Astrocyte of the cerebellum (primary cell): Measurements from ENCODE around the gene CHCHD6.

Experiments
- DNase-seq: peaks from one replicate; pipeline ENCODE4 v3.0.0-alpha.2; 2011; ENCODE audit warnings: low read depth
- H3K4me3 ChIP-seq: 2 replicates; pipeline ENCODE4 v1.5.1; 2011; ENCODE audit warnings: mild to moderate bottlenecking, low read depth, low read length, moderate library complexity
- CTCF ChIP-seq: IDR thresholded peaks from 2 replicates; pipeline ENCODE4 v1.5.1; 2012; ENCODE audit warnings: low read length, low read depth, moderate library complexity, mild to moderate bottlenecking; ENCODE audit errors: missing control alignments
- in situ Hi-C: cut with HindIII; loops from 2 replicates; pipeline ENCODE4 v1.10.0; 2017; ENCODE audit warnings: low sequenced_read_pairs

Gene CHCHD6

GRCh38 chr3:126895178-126896066, 191.4 kb downstream of the CHCHD6 start:
- no peak for DNase-seq
- no peak for TF ChIP-seq CTCF
- no peak overlapping the region for H3K4me3 ChIP-seq
- in situ Hi-C loops, result loop anchor here (5.0 kb wide), 1 partner anchor 48 kb away; no protein-coding TSS in a partner anchor

GRCh38 chr3:126896067-126896441, 192.0 kb downstream of the CHCHD6 start:
- no peak for TF ChIP-seq CTCF
- in situ Hi-C loops, result loop anchor here (5.0 kb wide), 1 partner anchor 49 kb away; no protein-coding TSS in a partner anchor
- H3K4me3 ChIP-seq, result no peak overlapping the region

GRCh38 chr3:126896968-126897367, 192.9 kb downstream of the CHCHD6 start:
- TF ChIP-seq CTCF, result no peak
- H3K4me3 ChIP-seq, result no peak overlapping the region
- DNase-seq, result no peak
- in situ Hi-C loops, result loop anchor here (5.0 kb wide), 1 partner anchor 50 kb away; no protein-coding TSS in a partner anchor

More at GRCh38 chr3:126896067-126896441, 192.0 kb downstream of the CHCHD6 start:
- no peak for DNase-seq

GRCh38 chr3:126897943-126898342, 193.9 kb downstream of the CHCHD6 start:
- in situ Hi-C loops, result loop anchor here (5.0 kb wide), 1 partner anchor 51 kb away; no protein-coding TSS in a partner anchor
- no peak for DNase-seq
- no peak overlapping the region for H3K4me3 ChIP-seq
- TF ChIP-seq CTCF, result no peak

GRCh38 chr3:126900859-126901540, 197.0 kb downstream of the CHCHD6 start:
- no peak for DNase-seq
- in situ Hi-C loops, result no loop called here
- H3K4me3 ChIP-seq, result no peak overlapping the region
- TF ChIP-seq CTCF, result no peak

GRCh38 chr3:126901631-126902030, 197.6 kb downstream of the CHCHD6 start:
- DNase-seq, result no peak
- no peak for TF ChIP-seq CTCF
- no peak overlapping the region for H3K4me3 ChIP-seq
- in situ Hi-C loops, result no loop called here
